NCI-H2029 treated with DMSO at 0.1 percent for 48 hours (cell line): ENCODE measurements around the gene CYP2C18.
"Not testable (repeated sequence)": the region's sequence is repeated elsewhere in the genome, so short reads cannot be mapped to it uniquely, and the experiment has no call there.

Experiments
- DNase-seq: peaks from one replicate; lab custom pipeline; 2025; lab: John Stamatoyannopoulos, UW

The CYP2C18 gene

GRCh38 chr10:94683214-94684054, at the start of gene CYP2C18:
Gene CYP2C18, plus strand, starts transcription at chr10:94683729. Its CDS starts 91 bp downstream, at chr10:94683820.
- DNase-seq = no peak

GRCh38 chr10:94638097-94638496, 45.4 kb upstream of the CYP2C18 start:
- not testable (repeated sequence) for DNase-seq

GRCh38 chr10:94639902-94640301, 43.6 kb upstream of the CYP2C18 start:
- no peak for DNase-seq

- no peak for DNase-seq
Measured at GRCh38 chr10:94640562-94640961, 43.0 kb upstream of the CYP2C18 start.

GRCh38 chr10:94641480-94641879, 42.0 kb upstream of the CYP2C18 start:
- no peak for DNase-seq

- DNase-seq = no peak
Measured at GRCh38 chr10:94644352-94644751, 39.2 kb upstream of the CYP2C18 start.

GRCh38 chr10:94645285-94645684, 38.2 kb upstream of the CYP2C18 start:
- DNase-seq = no peak

- DNase-seq = not testable (repeated sequence)
Measured at GRCh38 chr10:94655201-94655600, 28.3 kb upstream of the CYP2C18 start.

- DNase-seq = not testable (repeated sequence)
Measured at GRCh38 chr10:94663061-94663460, 20.5 kb upstream of the CYP2C18 start.

GRCh38 chr10:94666391-94667102, 17.0 kb upstream of the CYP2C18 start:
- DNase-seq = no peak

GRCh38 chr10:94673614-94674321, 9.8 kb upstream of the CYP2C18 start:
- no peak for DNase-seq

GRCh38 chr10:94676496-94676895, 7.0 kb upstream of the CYP2C18 start:
- DNase-seq = no peak

GRCh38 chr10:94677691-94678090, 5.8 kb upstream of the CYP2C18 start:
- no peak for DNase-seq

GRCh38 chr10:94678475-94678874, 5.1 kb upstream of the CYP2C18 start:
- no peak for DNase-seq

- no peak for DNase-seq
Measured at GRCh38 chr10:94680544-94680943, 3.0 kb upstream of the CYP2C18 start.

- DNase-seq = not testable (repeated sequence)
Measured at GRCh38 chr10:94682636-94683035, 893 bp upstream of the CYP2C18 start.

GRCh38 chr10:94687625-94688248, 4.2 kb downstream of the CYP2C18 start:
- no peak for DNase-seq

- DNase-seq = no peak
Measured at GRCh38 chr10:94706089-94706488, 22.6 kb downstream of the CYP2C18 start.

- no peak for DNase-seq
Measured at GRCh38 chr10:94710578-94710977, 27.0 kb downstream of the CYP2C18 start.

GRCh38 chr10:94725871-94726270, 42.3 kb downstream of the CYP2C18 start:
- DNase-seq = no peak

- DNase-seq = no peak
Measured at GRCh38 chr10:94735197-94735596, 51.7 kb downstream of the CYP2C18 start.

GRCh38 chr10:94738588-94738987, 55.1 kb downstream of the CYP2C18 start:
- DNase-seq = no peak
